Hepatocyte (in vitro differentiated cells): ENCODE measurements around the gene ARHGAP26. TPM values are rescaled to one million over a fixed set of nuclear protein-coding genes. Genes with fewer than 3 reads are reported as not detected.
A peak's percentile ranks its signal among the peaks of the same experiment; 100 is the strongest.

ENCODE experiments used
- DNase-seq: peaks from one replicate; pipeline ENCODE4 v3.0.0-alpha.2; 2016; ENCODE audit warnings: low spot score
- H2AFZ ChIP-seq: fragments of 200-600 bp; sonication (generic); 2 replicates; pipeline ENCODE4 v1.6.0; 2016; ENCODE audit warnings: antibody characterized with exemption, mild to moderate bottlenecking
- H3K27ac ChIP-seq: fragments of 200-600 bp; sonication (generic); 2 replicates; pipeline ENCODE4 v1.5.1; 2016; ENCODE audit warnings: mild to moderate bottlenecking
- H3K27me3 ChIP-seq: fragments of 200-600 bp; sonication (generic); 2 replicates; pipeline ENCODE4 v1.6.1; 2016
- H3K36me3 ChIP-seq: fragments of 200-600 bp; sonication (generic); replicated peaks from 2 replicates; pipeline ENCODE4 v1.5.1; 2016; ENCODE audit warnings: low read depth; ENCODE audit not compliant: insufficient read depth
- H3K4me1 ChIP-seq: fragments of 200-600 bp; sonication (generic); 2 replicates; pipeline ENCODE4 v1.5.1; 2016; ENCODE audit warnings: mild to moderate bottlenecking, moderate library complexity; ENCODE audit not compliant: insufficient read depth
- H3K4me2 ChIP-seq: fragments of 200-600 bp; sonication (generic); 2 replicates; pipeline ENCODE4 v1.6.0; 2016
- H3K4me3 ChIP-seq: fragments of 200-600 bp; sonication (generic); 2 replicates; pipeline ENCODE4 v1.5.1; 2016; ENCODE audit warnings: mild to moderate bottlenecking
- H3K79me2 ChIP-seq: fragments of 200-600 bp; sonication (generic); 2 replicates; pipeline ENCODE4 v1.6.0; 2017; ENCODE audit warnings: mild to moderate bottlenecking
- H3K9me2 ChIP-seq: fragments of 200-600 bp; sonication (generic); replicated peaks from 2 replicates; pipeline ENCODE4 v1.6.0; 2017; ENCODE audit warnings: mild to moderate bottlenecking; ENCODE audit not compliant: insufficient read depth
- H3K9me3 ChIP-seq: fragments of 200-600 bp; sonication (generic); 2 replicates; pipeline ENCODE4 v1.5.1; 2016; ENCODE audit warnings: low read depth, mild to moderate bottlenecking
- H4K20me1 ChIP-seq: fragments of 200-600 bp; sonication (generic); 2 replicates; pipeline ENCODE4 v1.6.0; 2016; ENCODE audit warnings: mild to moderate bottlenecking; ENCODE audit not compliant: insufficient read depth, poor library complexity, severe bottlenecking
- EZH2 ChIP-seq: fragments of 200-600 bp; sonication (generic); IDR thresholded peaks from 2 replicates; pipeline ENCODE4 v1.6.1; 2016; ENCODE audit warnings: antibody characterized with exemption, mild to moderate bottlenecking, borderline replicate concordance
- EZH2phosphoT487 ChIP-seq: fragments of 200-600 bp; sonication (generic); IDR thresholded peaks from one replicate; pipeline ENCODE4 v1.6.1; 2018; ENCODE audit warnings: antibody characterized with exemption, mild to moderate bottlenecking, low read depth, moderate library complexity; ENCODE audit not compliant: unreplicated experiment, severe bottlenecking
- WGBS: methylation state at CpG from one replicate; pipeline ENCODE4 v1.1.6; 2016; ENCODE audit warnings: low lambda C conversion rate; ENCODE audit errors: missing lambda C conversion rate; 5-methylcytosine and 5-hydroxymethylcytosine counted together
- polyA plus RNA-seq: library from polyadenylated mRNA; unstranded; fragments of >200 nt; fragmentation: Nextera tagmentation; extraction: Ambion mirVana; gene quantifications from 2 replicates; pipeline ENCODE4 v1.2.1, GENCODE V29; 2016
- total RNA-seq: library from RNA; depleted of rRNA; stranded (reverse); fragments of >200 nt; gene quantifications from 2 replicates; pipeline ENCODE4 v1.2.3, GENCODE V29; 2014
- TF ChIP-seq, protein P1 (sequence below): fragments of 200-600 bp; sonication (generic); IDR thresholded peaks from 2 replicates; pipeline ENCODE4 v1.5.1; 2016; ENCODE audit warnings: antibody characterized with exemption, mild to moderate bottlenecking; ENCODE audit not compliant: poor library complexity

ARHGAP26 gene
- total and polyA plus RNA-seq, 2 experiments from 2014 or later: 16.5 to 19.8 TPM

DNA sequence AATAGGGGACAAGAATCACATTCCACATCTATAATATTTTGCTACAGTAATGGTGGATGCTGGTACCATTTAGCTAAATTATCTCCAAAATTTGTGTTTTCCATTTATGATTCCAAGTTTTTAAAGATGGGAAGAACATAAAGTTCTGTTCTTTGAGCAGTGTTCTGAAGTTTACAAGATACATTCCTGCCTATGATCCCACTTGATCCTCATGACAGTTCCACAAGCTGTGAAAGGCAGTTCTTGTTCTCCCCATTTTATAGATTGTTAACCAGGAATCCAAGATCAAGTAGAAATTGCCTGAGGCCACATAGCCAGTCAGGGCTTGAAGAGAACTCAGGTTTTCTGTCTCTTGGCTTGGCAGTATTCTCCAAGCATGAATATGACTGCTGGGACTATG is 376.0 kb downstream of the ARHGAP26 start:
- Histone ChIP-seq H2AFZ (no peak overlapping the region), H3K27ac (peak overlapping the region; percentile 65), H3K4me2 (no peak overlapping the region), H3K9me3 (no peaks in the 10 kb centered on the region), H3K27me3 (no peaks in the 10 kb centered on the region), H4K20me1 (no peaks in the 10 kb centered on the region), H3K36me3 (no peaks in the 10 kb centered on the region), H3K79me2 (no peaks in the 10 kb centered on the region), H3K4me1 (peaks cover 26% of the 10 kb centered on the region), H3K9me2 (no peaks in the 10 kb centered on the region), H3K4me3 (no peak overlapping the region)
- no peak for TF ChIP-seq EZH2phosphoT487
- no peak for TF ChIP-seq EZH2
- TF ChIP-seq, protein P1, sequence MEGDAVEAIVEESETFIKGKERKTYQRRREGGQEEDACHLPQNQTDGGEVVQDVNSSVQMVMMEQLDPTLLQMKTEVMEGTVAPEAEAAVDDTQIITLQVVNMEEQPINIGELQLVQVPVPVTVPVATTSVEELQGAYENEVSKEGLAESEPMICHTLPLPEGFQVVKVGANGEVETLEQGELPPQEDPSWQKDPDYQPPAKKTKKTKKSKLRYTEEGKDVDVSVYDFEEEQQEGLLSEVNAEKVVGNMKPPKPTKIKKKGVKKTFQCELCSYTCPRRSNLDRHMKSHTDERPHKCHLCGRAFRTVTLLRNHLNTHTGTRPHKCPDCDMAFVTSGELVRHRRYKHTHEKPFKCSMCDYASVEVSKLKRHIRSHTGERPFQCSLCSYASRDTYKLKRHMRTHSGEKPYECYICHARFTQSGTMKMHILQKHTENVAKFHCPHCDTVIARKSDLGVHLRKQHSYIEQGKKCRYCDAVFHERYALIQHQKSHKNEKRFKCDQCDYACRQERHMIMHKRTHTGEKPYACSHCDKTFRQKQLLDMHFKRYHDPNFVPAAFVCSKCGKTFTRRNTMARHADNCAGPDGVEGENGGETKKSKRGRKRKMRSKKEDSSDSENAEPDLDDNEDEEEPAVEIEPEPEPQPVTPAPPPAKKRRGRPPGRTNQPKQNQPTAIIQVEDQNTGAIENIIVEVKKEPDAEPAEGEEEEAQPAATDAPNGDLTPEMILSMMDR: no peak
- no peak for DNase-seq

DNA sequence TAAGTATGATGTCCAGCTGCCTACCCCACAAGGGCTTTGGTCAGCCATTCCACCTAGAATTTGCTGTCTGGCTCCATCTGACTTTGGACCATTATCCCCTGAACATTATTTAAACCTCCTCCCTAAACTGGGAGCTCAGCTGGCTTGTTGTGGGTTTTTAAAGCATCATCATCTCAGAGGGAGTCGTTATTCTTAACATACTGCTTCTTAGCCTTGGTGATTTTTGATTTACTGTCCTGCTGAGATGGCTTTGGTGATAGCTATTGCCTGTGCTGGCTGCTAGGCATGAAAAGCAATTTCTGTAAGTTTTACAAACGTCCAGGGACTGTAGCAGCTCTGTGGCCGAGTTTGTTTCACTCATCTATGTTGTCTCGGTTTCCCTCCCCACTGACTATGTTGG is 377.2 kb downstream of the ARHGAP26 start:
- Histone ChIP-seq H3K9me2 (no peaks in the 10 kb centered on the region), H2AFZ (no peak overlapping the region), H4K20me1 (no peaks in the 10 kb centered on the region), H3K27me3 (no peaks in the 10 kb centered on the region), H3K4me2 (no peak overlapping the region), H3K36me3 (no peaks in the 10 kb centered on the region), H3K9me3 (no peaks in the 10 kb centered on the region), H3K27ac (peak overlapping the region; percentile 56), H3K79me2 (no peaks in the 10 kb centered on the region), H3K4me3 (no peak overlapping the region), H3K4me1 (peaks cover 25% of the 10 kb centered on the region)
- 78% methylated on average over 4 of the region's 4 CpGs for WGBS
- no peak for DNase-seq
- TF ChIP-seq EZH2phosphoT487: no peak
- TF ChIP-seq, protein P1: no peak
- TF ChIP-seq EZH2: no peak

DNA sequence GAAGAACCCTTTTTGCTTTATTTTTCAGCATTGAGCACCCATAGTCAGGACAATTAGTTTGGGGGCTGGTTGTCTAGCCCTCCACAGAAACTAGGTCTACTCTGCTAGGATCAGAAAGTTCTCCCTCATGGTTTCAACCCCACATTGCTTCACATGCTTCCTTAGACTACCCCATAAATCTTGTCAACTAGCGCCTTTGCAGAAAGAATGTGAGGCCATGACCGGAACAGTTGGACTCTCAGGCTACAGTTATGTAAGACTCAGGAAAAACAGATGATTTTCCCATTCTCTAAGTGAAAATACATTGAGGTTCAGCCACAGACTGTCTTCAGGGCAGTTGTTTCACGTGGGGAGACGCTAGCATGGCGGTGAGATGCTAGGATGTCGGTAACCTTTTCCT is 377.7 kb downstream of the ARHGAP26 start:
- H3K79me2 ChIP-seq: no peaks in the 10 kb centered on the region
- peak overlapping the region; percentile 86 for H3K27ac ChIP-seq
- no peak overlapping the region for H3K4me3 ChIP-seq
- H3K4me1 ChIP-seq: peaks cover 25% of the 10 kb centered on the region
- no peak overlapping the region for H3K4me2 ChIP-seq
- H3K9me3 ChIP-seq: no peaks in the 10 kb centered on the region
- DNase-seq: no peak
- H3K9me2 ChIP-seq: no peaks in the 10 kb centered on the region
- WGBS: 71% methylated on average over 6 of the region's 6 CpGs
- no peaks in the 10 kb centered on the region for H3K36me3 ChIP-seq
- TF ChIP-seq EZH2phosphoT487 (no peak), EZH2 (no peak)
- TF ChIP-seq, protein P1: no peak
- no peaks in the 10 kb centered on the region for H4K20me1 ChIP-seq
- H2AFZ ChIP-seq: no peak overlapping the region
- no peaks in the 10 kb centered on the region for H3K27me3 ChIP-seq

DNA sequence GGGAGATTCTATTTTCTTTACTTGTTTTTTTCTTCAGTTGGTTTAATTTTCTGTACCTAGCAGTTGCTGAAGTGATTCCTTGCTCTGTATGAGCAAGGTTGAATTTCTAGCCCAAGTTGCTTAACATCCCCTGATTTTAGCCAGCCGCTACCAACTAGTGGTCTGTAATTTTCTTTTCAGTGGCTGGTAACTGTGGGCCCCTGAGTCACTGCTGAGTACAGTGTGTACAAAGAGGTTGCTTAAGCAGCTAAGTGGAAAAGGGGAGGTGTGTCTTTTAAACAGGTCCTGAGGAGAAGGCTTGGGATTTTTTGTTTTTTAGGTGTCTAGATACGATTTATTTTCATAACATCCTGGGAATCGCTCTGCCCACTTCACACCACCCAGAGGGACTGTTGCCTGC is 378.6 kb downstream of the ARHGAP26 start:
- no peaks in the 10 kb centered on the region for H3K36me3 ChIP-seq
- no peak overlapping the region for H3K4me3 ChIP-seq
- no peak overlapping the region for H2AFZ ChIP-seq
- H3K27me3 ChIP-seq: no peaks in the 10 kb centered on the region
- H3K9me2 ChIP-seq: no peaks in the 10 kb centered on the region
- peaks cover 25% of the 10 kb centered on the region for H3K4me1 ChIP-seq
- no peaks in the 10 kb centered on the region for H3K9me3 ChIP-seq
- H4K20me1 ChIP-seq: no peaks in the 10 kb centered on the region
- peak overlapping the region; percentile 86 for H3K27ac ChIP-seq
- peak; percentile 52 for DNase-seq
- WGBS: 81% methylated on average over 3 of the region's 3 CpGs
- H3K4me2 ChIP-seq: no peak overlapping the region
- H3K79me2 ChIP-seq: no peaks in the 10 kb centered on the region
- TF ChIP-seq EZH2phosphoT487 (no peak), EZH2 (no peak)
